K562 (cell line): ENCODE data around the gene MPHOSPH8. TPM values are rescaled to one million over a fixed set of nuclear protein-coding genes. Genes with fewer than 3 reads are reported as not detected.
A peak's percentile ranks its signal among the peaks of the same experiment; 100 is the strongest.

Experiments
- BACH1 ChIP-seq: fragments of 200-800 bp; sonication (Bioruptor generic); IDR thresholded peaks from 2 replicates; pipeline ENCODE4 v1.6.1; 2016; ENCODE audit warnings: missing genetic modification characterization, missing compliant biosample characterization
- E2F3 ChIP-seq: fragments of 250-450 bp; sonication (Bioruptor Pico); IDR thresholded peaks from 2 replicates; pipeline ENCODE4 v1.4.0; 2020; ENCODE audit warnings: mild to moderate bottlenecking
- LARP7 ChIP-seq: fragments of 450-650 bp; IDR thresholded peaks from 2 replicates; pipeline ENCODE4 v1.6.1; 2016
- MYC ChIP-seq, 2 experiments: fragments of 250-450 bp in 1 of 2; sonication (Bioruptor Pico) in 1 of 2; IDR thresholded peaks; 2 replicates each; pipeline versions ENCODE4 v1.5.1 to v1.6.1; 2012 to 2021; ENCODE audit warnings: low read depth in 2 of 2, borderline replicate concordance in 1 of 2, improper control_type of control experiment in 1 of 2, low read length in 1 of 2, mild to moderate bottlenecking in 1 of 2, moderate library complexity in 1 of 2
- NCOA1 ChIP-seq: fragments of 450-650 bp; IDR thresholded peaks from 2 replicates; pipeline ENCODE4 v1.6.1; 2016; ENCODE audit warnings: low read depth
- PCBP1 ChIP-seq: fragments of 200-400 bp; formaldehyde crosslinking; IDR thresholded peaks from 2 replicates; pipeline ENCODE4 v1.6.1; 2018; ENCODE audit warnings: mild to moderate bottlenecking, low read depth, low read length; ENCODE audit not compliant: poor library complexity, severe bottlenecking
- SNRNP70 ChIP-seq: fragments of 200-400 bp; formaldehyde crosslinking; optimal IDR thresholded peaks from 2 replicates; pipeline ENCODE3; 2017; ENCODE audit warnings: low read depth, low read length
- YY1 ChIP-seq, 3 experiments: IDR thresholded peaks; 2 replicates each; pipeline ENCODE4 v1.6.1; 2011; ENCODE audit warnings: low read length in 2 of 3, mild to moderate bottlenecking in 2 of 3, moderate library complexity in 2 of 3, borderline replicate concordance in 1 of 3, control low read depth in 1 of 3, low read depth in 1 of 3; ENCODE audit not compliant: insufficient read depth in 3 of 3, insufficient replicate concordance in 2 of 3, control insufficient read depth in 1 of 3, insufficient read length in 1 of 3; ENCODE audit errors: extremely low read depth in 1 of 3
- ZKSCAN3 ChIP-seq: fragments of 250-450 bp; sonication (Bioruptor Pico); IDR thresholded peaks from 2 replicates; pipeline ENCODE4 v1.4.0; 2020
- ZNF551 ChIP-seq: fragments of 250-450 bp; sonication (Bioruptor Pico); IDR thresholded peaks from 2 replicates; pipeline ENCODE4 v1.5.0; 2021; ENCODE audit warnings: mild to moderate bottlenecking, moderate library complexity
- polyA plus RNA-seq, 8 experiments: library from polyadenylated mRNA; depleted of rRNA in 4 of 8; stranded (reverse) in 5 of 8; unstranded in 3 of 8; fragments of >200 nt; fragmentation: Nextera tagmentation in 2 of 8; fragmentation: Illumina TruSeq in 1 of 8; extraction: Ambion mirVana in 2 of 8; extraction: Trizol in 1 of 8; gene quantifications; 2 replicates each; pipeline versions ENCODE4 v1.2.1 to v1.2.3, GENCODE V29; 2011 to 2014; ENCODE audit warnings: inconsistent platforms in 1 of 8, missing spikeins in 1 of 8
- total RNA-seq, 7 experiments: library from RNA; depleted of rRNA in 6 of 7; stranded (reverse); fragments of >200 nt in 6 of 7; fragmentation: Illumina TruSeq in 2 of 7; extraction: Trizol in 2 of 7; gene quantifications; 2 replicates each; pipeline versions ENCODE4 v1.2.1 to v1.2.3, GENCODE V29; 2011 to 2021; ENCODE audit warnings: low replicate concordance in 1 of 7
- TF ChIP-seq, protein P1 (sequence below): fragments of 450-650 bp; IDR thresholded peaks from 2 replicates; pipeline ENCODE4 v1.6.1; 2016; ENCODE audit warnings: missing biosample characterization, missing genetic modification characterization
- TF ChIP-seq, protein P2 (sequence below): fragments of 450-650 bp; formaldehyde crosslinking; IDR thresholded peaks from 2 replicates; pipeline ENCODE4 v1.4.0; 2020; ENCODE audit warnings: mild to moderate bottlenecking, moderate library complexity
- TF ChIP-seq, protein P3 (sequence below), 2 experiments: fragments of 450-650 bp in 1 of 2; sonication (generic) in 1 of 2; formaldehyde crosslinking in 1 of 2; IDR thresholded peaks; 2 replicates each; pipeline versions ENCODE4 v1.7.1 to v1.9.0; 2016 to 2022; ENCODE audit warnings: inconsistent platforms in 1 of 2, mild to moderate bottlenecking in 1 of 2, missing genetic modification reagents in 1 of 2

MPHOSPH8 gene
- total and polyA plus RNA-seq, 9 of the 15 experiments (the other 6 are each of a cell fraction or from before 2014, with no cell fraction given), result 10.3 to 24.8 (median 16.6) TPM

DNA sequence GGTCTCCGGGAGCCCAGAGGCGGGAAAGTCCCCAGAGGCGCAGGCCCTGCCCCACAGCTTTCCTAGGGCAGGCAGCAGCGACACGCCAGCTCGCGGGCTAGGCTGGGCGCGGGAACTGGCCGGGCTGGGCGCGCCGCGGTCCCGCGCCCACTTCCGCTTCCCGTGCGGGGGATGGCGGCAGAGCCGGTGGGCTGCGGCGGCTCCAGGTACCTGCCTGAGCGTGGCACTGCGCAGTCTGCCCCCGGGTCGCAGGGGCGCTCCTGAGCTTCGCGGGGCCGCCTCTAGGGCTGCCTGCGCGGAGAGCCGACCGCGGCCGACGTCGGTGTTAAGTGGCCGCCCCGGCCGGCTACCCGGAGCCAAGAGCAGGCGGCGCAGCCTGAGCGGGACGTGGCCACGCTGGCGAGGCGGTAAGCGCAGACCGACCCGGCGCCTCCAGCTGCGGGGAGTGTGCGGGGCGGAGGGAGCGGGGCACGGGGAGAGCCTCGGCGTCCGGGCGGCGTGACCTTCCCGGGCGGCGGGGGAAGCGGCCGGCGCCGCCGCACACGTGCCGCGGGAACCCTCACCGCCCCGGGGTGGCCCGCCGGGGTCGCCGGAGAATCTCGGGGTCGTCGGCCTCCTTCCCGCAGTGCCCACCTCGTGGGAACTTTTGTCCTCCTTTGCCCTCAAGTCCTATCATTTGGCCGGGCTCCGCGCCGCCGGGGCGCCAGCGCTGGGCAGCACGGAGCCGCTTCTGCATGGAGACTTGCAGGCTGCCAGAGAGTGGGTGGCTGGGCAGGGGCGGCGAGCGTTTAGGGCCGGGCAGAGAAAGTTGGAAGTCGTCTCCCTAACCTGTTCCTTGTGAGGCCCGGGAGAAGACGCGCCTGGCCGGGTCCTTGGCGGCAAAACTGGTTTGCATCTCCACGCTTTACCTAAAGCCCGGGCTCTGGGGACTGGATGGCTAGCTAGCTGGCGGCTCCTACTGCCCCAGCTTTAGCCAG lies 31.4 kb upstream of the MPHOSPH8 start (continued):
- TF ChIP-seq, protein P1, sequence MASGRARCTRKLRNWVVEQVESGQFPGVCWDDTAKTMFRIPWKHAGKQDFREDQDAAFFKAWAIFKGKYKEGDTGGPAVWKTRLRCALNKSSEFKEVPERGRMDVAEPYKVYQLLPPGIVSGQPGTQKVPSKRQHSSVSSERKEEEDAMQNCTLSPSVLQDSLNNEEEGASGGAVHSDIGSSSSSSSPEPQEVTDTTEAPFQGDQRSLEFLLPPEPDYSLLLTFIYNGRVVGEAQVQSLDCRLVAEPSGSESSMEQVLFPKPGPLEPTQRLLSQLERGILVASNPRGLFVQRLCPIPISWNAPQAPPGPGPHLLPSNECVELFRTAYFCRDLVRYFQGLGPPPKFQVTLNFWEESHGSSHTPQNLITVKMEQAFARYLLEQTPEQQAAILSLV (tag), result no peak
- TF ChIP-seq MYC (IDR thresholded peaks at IDR 0.05; ENCODE audit: low read depth, low read length) (peak; percentile 12; the same call in 1 of the 2 replicates), MYC (CRISPR knock-in tag; IDR thresholded peaks at IDR 0.05; ENCODE audit: borderline replicate concordance, low read depth) (no peak), ZKSCAN3 (CRISPR knock-in tag) (no peak), ZNF551 (CRISPR knock-in tag) (no peak), PCBP1 (peak; percentile 30), NCOA1 (no peak), LARP7 (no peak), SNRNP70 (no peak), BACH1 (tag) (no peak), YY1 (IDR thresholded peaks at IDR 0.05; ENCODE audit: borderline replicate concordance in 1 of 3, control insufficient read depth in 1 of 3, extremely low read depth in 1 of 3, insufficient read depth in 3 of 3, insufficient read length in 1 of 3, insufficient replicate concordance in 2 of 3, low read depth in 1 of 3, low read length in 2 of 3) (peak in 2 of 3 experiments; percentile 30 to 45), E2F3 (0 out of 2 replicates have a peak, but pooled peaks have one; percentile 26)
- TF ChIP-seq, protein P2, sequence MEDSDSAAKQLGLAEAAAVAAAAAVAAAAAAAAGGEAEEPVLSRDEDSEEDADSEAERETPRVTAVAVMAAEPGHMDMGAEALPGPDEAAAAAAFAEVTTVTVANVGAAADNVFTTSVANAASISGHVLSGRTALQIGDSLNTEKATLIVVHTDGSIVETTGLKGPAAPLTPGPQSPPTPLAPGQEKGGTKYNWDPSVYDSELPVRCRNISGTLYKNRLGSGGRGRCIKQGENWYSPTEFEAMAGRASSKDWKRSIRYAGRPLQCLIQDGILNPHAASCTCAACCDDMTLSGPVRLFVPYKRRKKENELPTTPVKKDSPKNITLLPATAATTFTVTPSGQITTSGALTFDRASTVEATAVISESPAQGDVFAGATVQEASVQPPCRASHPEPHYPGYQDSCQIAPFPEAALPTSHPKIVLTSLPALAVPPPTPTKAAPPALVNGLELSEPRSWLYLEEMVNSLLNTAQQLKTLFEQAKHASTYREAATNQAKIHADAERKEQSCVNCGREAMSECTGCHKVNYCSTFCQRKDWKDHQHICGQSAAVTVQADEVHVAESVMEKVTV (CRISPR knock-in tag), result no peak
- TF ChIP-seq, protein P3, sequence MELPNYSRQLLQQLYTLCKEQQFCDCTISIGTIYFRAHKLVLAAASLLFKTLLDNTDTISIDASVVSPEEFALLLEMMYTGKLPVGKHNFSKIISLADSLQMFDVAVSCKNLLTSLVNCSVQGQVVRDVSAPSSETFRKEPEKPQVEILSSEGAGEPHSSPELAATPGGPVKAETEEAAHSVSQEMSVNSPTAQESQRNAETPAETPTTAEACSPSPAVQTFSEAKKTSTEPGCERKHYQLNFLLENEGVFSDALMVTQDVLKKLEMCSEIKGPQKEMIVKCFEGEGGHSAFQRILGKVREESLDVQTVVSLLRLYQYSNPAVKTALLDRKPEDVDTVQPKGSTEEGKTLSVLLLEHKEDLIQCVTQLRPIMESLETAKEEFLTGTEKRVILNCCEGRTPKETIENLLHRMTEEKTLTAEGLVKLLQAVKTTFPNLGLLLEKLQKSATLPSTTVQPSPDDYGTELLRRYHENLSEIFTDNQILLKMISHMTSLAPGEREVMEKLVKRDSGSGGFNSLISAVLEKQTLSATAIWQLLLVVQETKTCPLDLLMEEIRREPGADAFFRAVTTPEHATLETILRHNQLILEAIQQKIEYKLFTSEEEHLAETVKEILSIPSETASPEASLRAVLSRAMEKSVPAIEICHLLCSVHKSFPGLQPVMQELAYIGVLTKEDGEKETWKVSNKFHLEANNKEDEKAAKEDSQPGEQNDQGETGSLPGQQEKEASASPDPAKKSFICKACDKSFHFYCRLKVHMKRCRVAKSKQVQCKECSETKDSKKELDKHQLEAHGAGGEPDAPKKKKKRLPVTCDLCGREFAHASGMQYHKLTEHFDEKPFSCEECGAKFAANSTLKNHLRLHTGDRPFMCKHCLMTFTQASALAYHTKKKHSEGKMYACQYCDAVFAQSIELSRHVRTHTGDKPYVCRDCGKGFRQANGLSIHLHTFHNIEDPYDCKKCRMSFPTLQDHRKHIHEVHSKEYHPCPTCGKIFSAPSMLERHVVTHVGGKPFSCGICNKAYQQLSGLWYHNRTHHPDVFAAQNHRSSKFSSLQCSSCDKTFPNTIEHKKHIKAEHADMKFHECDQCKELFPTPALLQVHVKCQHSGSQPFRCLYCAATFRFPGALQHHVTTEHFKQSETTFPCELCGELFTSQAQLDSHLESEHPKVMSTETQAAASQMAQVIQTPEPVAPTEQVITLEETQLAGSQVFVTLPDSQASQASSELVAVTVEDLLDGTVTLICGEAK (IDR thresholded peaks at IDR 0.05), result peak; percentile 70
- TF ChIP-seq, protein P3 (CRISPR knock-in tag; IDR thresholded peaks at IDR 0.05), result no peak
